Neural progenitor cell (in vitro differentiated cells): ENCODE measurements around the gene SQOR. TPM values are rescaled to one million over a fixed set of nuclear protein-coding genes. Genes with fewer than 3 reads are reported as not detected.

Experiments used
- DNase-seq: peaks from one replicate; pipeline ENCODE4 v3.0.0-alpha.2; 2016; ENCODE audit warnings: low spot score
- H2AFZ ChIP-seq: fragments of 200-600 bp; sonication (generic); replicated peaks from 2 replicates; pipeline ENCODE4 v1.6.1; 2016; ENCODE audit warnings: antibody characterized with exemption
- H3F3A ChIP-seq: fragments of 200-600 bp; sonication (generic); 2 replicates; pipeline ENCODE4 v1.6.1; 2016; ENCODE audit warnings: antibody characterized with exemption, low read depth
- H3K27ac ChIP-seq: fragments of 200-600 bp; sonication (generic); 2 replicates; pipeline ENCODE4 v1.5.1; 2016; ENCODE audit warnings: mild to moderate bottlenecking
- H3K27me3 ChIP-seq: fragments of 200-600 bp; sonication (generic); 2 replicates; pipeline ENCODE4 v1.6.1; 2016; ENCODE audit warnings: mild to moderate bottlenecking, moderate library complexity
- H3K36me3 ChIP-seq: fragments of 200-600 bp; sonication (generic); 2 replicates; pipeline ENCODE4 v1.5.1; 2016
- H3K4me1 ChIP-seq: fragments of 200-600 bp; sonication (generic); 2 replicates; pipeline ENCODE4 v1.6.1; 2016; ENCODE audit warnings: mixed run types
- H3K4me2 ChIP-seq: fragments of 200-600 bp; sonication (generic); 2 replicates; pipeline ENCODE4 v1.6.1; 2016
- H3K4me3 ChIP-seq: fragments of 200-600 bp; sonication (generic); 2 replicates; pipeline ENCODE4 v1.5.1; 2016
- H3K79me2 ChIP-seq: fragments of 200-600 bp; sonication (generic); 2 replicates; pipeline ENCODE4 v1.6.1; 2016; ENCODE audit warnings: low read depth
- H3K9ac ChIP-seq: fragments of 200-600 bp; sonication (generic); 2 replicates; pipeline ENCODE4 v1.6.1; 2016
- H3K9me3 ChIP-seq: fragments of 200-600 bp; sonication (generic); 2 replicates; pipeline ENCODE4 v1.5.1; 2016; ENCODE audit warnings: low read depth
- H4K20me1 ChIP-seq: fragments of 200-600 bp; sonication (generic); 2 replicates; pipeline ENCODE4 v1.6.1; 2016; ENCODE audit warnings: low read depth
- H3K27ac Mint-ChIP-seq: 3 replicates; pipeline ENCODE4 v1.8.0; 2021; ENCODE audit warnings: mixed read lengths
- H3K27me3 Mint-ChIP-seq: 2 replicates; pipeline ENCODE4 v1.8.0; 2022; ENCODE audit warnings: low read depth, mild to moderate bottlenecking, inconsistent platforms, moderate library complexity, mixed read lengths; ENCODE audit not compliant: insufficient read depth
- H3K36me3 Mint-ChIP-seq: 3 replicates; pipeline ENCODE4 v1.8.0; 2021; ENCODE audit warnings: mixed read lengths
- H3K4me1 Mint-ChIP-seq: 3 replicates; pipeline ENCODE4 v1.8.0; 2021; ENCODE audit warnings: mixed read lengths
- H3K4me3 Mint-ChIP-seq: 3 replicates; pipeline ENCODE4 v1.8.0; 2021; ENCODE audit warnings: mild to moderate bottlenecking, moderate library complexity, mixed read lengths
- H3K9me3 Mint-ChIP-seq: 3 replicates; pipeline ENCODE4 v1.8.0; 2020; ENCODE audit warnings: mixed read lengths
- EZH2 ChIP-seq: fragments of 200-600 bp; sonication (generic); IDR thresholded peaks from 2 replicates; pipeline ENCODE4 v1.6.1; 2017; ENCODE audit warnings: antibody characterized with exemption, mild to moderate bottlenecking, moderate library complexity
- EZH2phosphoT487 ChIP-seq: fragments of 200-600 bp; sonication (generic); IDR thresholded peaks from 2 replicates; pipeline ENCODE4 v1.6.1; 2017; ENCODE audit warnings: antibody characterized with exemption
- total RNA-seq: library from RNA; depleted of rRNA; stranded (reverse); fragments of >200 nt; gene quantifications from 2 replicates; pipeline ENCODE4 v1.2.3, GENCODE V29; 2015; ENCODE audit warnings: low replicate concordance
- TF ChIP-seq, protein P1 (sequence below): fragments of 200-600 bp; sonication (generic); IDR thresholded peaks from 2 replicates; pipeline ENCODE4 v1.5.1; 2017; ENCODE audit warnings: antibody characterized with exemption, mild to moderate bottlenecking

SQOR gene
- total RNA-seq, 1 donor from 2014 or later = 0.73 TPM

DNA sequence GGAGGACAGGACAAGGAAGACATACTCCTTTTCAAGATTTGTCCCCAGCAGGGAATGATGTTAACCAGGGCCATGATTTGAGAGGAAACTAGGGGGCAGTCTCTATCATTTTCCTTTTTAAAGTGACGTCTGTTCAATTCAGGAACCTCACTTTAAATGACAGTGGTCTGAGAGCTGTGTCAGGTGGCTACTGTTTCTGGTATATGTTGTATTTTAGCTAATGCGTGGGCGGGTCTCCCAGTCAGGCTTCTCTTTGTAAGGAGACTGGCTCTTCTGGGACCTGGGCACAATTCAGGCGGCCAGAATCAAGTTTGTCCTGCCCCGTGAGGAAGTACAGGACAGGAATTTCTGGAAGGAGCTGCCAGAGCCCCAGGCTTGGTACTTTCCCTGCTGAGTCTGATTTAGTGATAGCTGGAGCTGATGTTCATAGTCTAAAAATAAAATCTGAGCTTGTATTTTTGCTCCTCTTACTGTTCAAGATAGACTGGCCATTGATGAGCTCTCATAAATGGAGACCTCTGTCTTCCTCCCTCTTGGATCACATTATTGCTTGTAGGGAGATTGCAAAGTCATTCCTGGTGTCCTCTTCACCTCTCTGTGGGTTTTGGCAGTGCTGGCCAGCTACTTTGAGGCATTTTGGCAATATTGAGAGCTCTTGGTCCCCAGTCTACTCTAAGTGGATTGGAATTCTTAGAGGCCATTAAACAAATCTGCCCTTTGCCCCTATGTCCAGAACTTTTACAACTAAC is 25.6 kb downstream of the SQOR start:
- Histone ChIP-seq H3F3A (peaks cover 3% of the 10 kb centered on the region), H3K4me3 (no peak overlapping the region), H3K79me2 (no peaks in the 10 kb centered on the region), H3K9me3 (no peaks in the 10 kb centered on the region), H3K9ac (no peak overlapping the region), H3K27me3 (no peaks in the 10 kb centered on the region), H3K27ac (no peak overlapping the region), H3K4me2 (no peak overlapping the region), H4K20me1 (no peaks in the 10 kb centered on the region), H2AFZ (no peak overlapping the region), H3K4me1 (peaks cover 10% of the 10 kb centered on the region), H3K36me3 (no peaks in the 10 kb centered on the region)
- TF ChIP-seq, protein P1, sequence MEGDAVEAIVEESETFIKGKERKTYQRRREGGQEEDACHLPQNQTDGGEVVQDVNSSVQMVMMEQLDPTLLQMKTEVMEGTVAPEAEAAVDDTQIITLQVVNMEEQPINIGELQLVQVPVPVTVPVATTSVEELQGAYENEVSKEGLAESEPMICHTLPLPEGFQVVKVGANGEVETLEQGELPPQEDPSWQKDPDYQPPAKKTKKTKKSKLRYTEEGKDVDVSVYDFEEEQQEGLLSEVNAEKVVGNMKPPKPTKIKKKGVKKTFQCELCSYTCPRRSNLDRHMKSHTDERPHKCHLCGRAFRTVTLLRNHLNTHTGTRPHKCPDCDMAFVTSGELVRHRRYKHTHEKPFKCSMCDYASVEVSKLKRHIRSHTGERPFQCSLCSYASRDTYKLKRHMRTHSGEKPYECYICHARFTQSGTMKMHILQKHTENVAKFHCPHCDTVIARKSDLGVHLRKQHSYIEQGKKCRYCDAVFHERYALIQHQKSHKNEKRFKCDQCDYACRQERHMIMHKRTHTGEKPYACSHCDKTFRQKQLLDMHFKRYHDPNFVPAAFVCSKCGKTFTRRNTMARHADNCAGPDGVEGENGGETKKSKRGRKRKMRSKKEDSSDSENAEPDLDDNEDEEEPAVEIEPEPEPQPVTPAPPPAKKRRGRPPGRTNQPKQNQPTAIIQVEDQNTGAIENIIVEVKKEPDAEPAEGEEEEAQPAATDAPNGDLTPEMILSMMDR = peak; percentile 27
- no peak for TF ChIP-seq EZH2
- peaks cover 17% of the 10 kb centered on the region for H3K4me1 Mint-ChIP-seq
- no peaks in the 10 kb centered on the region for H3K9me3 Mint-ChIP-seq
- H3K27me3 Mint-ChIP-seq = no peaks in the 10 kb centered on the region
- H3K4me3 Mint-ChIP-seq = no peak overlapping the region
- H3K27ac Mint-ChIP-seq = no peak overlapping the region
- DNase-seq = no peak
- H3K36me3 Mint-ChIP-seq = no peaks in the 10 kb centered on the region

DNA sequence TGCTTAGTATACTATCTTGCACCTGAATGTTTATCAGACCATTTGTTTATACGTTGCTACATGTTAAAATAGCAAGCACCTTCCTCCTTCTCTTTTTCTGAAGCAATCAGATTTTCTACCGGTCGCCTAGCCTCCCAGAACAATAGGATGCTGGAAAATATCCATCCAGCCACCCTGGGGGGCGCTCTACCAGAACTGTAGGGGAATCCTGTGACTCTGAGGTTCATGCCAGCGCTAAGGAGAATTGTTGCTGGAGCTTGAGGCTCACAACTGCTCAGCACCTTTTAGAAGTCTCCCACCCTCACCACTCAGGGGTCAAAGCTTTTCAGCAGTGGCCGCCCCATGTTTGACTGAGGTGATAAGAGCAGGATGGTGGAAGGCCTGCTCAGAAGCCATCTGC is 27.5 kb downstream of the SQOR start:
- Mint-ChIP-seq H3K27ac (no peak overlapping the region), H3K36me3 (no peaks in the 10 kb centered on the region), H3K4me3 (no peak overlapping the region), H3K9me3 (no peaks in the 10 kb centered on the region), H3K27me3 (no peaks in the 10 kb centered on the region), H3K4me1 (peaks cover 13% of the 10 kb centered on the region)
- Histone ChIP-seq H3K9ac (no peak overlapping the region), H2AFZ (peak overlapping the region; percentile 50), H4K20me1 (no peaks in the 10 kb centered on the region), H3K36me3 (no peaks in the 10 kb centered on the region), H3K4me1 (peaks cover 8% of the 10 kb centered on the region), H3K4me3 (no peak overlapping the region), H3K27ac (no peak overlapping the region), H3F3A (peaks cover 3% of the 10 kb centered on the region), H3K4me2 (no peak overlapping the region), H3K9me3 (no peaks in the 10 kb centered on the region), H3K79me2 (no peaks in the 10 kb centered on the region), H3K27me3 (no peaks in the 10 kb centered on the region)
- DNase-seq = peak; percentile 51
- TF ChIP-seq EZH2phosphoT487 = no peak
- TF ChIP-seq EZH2 = no peak
- TF ChIP-seq, protein P1 = peak; percentile 53

DNA sequence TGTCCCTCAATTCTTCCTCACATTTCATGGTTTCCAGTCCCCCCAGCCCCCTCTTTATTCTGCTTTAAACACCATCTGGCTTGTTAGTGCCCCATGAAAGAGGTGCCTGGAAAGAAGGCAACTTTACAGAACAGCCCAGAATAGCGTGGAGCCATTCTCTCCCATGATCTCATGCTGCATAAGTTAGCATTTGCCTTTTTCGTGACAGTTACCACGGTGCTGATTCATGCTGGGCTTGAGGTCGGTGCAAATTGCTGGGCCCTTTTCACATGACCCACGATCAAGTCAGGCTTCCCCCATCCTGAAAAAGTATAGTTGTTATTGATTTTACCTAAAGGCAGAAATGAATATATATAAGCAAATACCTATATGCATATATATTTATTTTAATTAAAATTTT is 29.6 kb downstream of the SQOR start:
- Histone ChIP-seq H3K27me3 (no peaks in the 10 kb centered on the region), H3K4me1 (no peaks in the 10 kb centered on the region), H3K79me2 (no peaks in the 10 kb centered on the region), H3K4me2 (no peak overlapping the region), H3K4me3 (no peak overlapping the region), H3K36me3 (no peaks in the 10 kb centered on the region), H3K9me3 (no peaks in the 10 kb centered on the region), H2AFZ (no peak overlapping the region), H4K20me1 (no peaks in the 10 kb centered on the region), H3F3A (no peaks in the 10 kb centered on the region), H3K27ac (no peak overlapping the region), H3K9ac (no peak overlapping the region)
- Mint-ChIP-seq H3K9me3 (no peaks in the 10 kb centered on the region), H3K27me3 (no peaks in the 10 kb centered on the region), H3K4me1 (peaks cover 10% of the 10 kb centered on the region), H3K27ac (no peak overlapping the region), H3K4me3 (no peak overlapping the region), H3K36me3 (no peaks in the 10 kb centered on the region)
- no peak for DNase-seq
- TF ChIP-seq EZH2 (no peak), EZH2phosphoT487 (no peak)
- TF ChIP-seq, protein P1 = no peak
